HAP-1 (cell line): ENCODE measurements around the gene C15orf61.
A peak's percentile ranks its signal among the peaks of the same experiment; 100 is the strongest.

Experiments
- DNase-seq, 2 experiments: peaks; one replicate each; pipeline ENCODE4 v3.0.0-alpha.2; 2016 to 2020; ENCODE audit warnings: low spot score in 2 of 2
- H3K27me3 ChIP-seq: fragments of 250-450 bp; sonication (Bioruptor Pico); 2 replicates; pipeline ENCODE4 v1.5.1; 2020; ENCODE audit warnings: low read depth, mild to moderate bottlenecking, moderate library complexity
- H3K36me3 ChIP-seq: fragments of 250-450 bp; sonication (Bioruptor Pico); replicated peaks from 2 replicates; pipeline ENCODE4 v1.5.1; 2020; ENCODE audit warnings: mild to moderate bottlenecking
- H3K4me1 ChIP-seq: fragments of 250-450 bp; sonication (Bioruptor Pico); 2 replicates; pipeline ENCODE4 v1.5.1; 2020; ENCODE audit warnings: mild to moderate bottlenecking
- H3K4me3 ChIP-seq: fragments of 250-450 bp; sonication (Bioruptor Pico); 2 replicates; pipeline ENCODE4 v1.5.1; 2020; ENCODE audit warnings: mild to moderate bottlenecking, moderate library complexity
- H3K9me3 ChIP-seq: fragments of 250-450 bp; sonication (Bioruptor Pico); 2 replicates; pipeline ENCODE4 v1.5.1; 2020; ENCODE audit warnings: mild to moderate bottlenecking, moderate library complexity
- in situ Hi-C: fragments of 300-500 bp; cut with MboI; formaldehyde crosslinking; loops from 3 replicates; pipeline ENCODE4 v1.14.3; 2020; ENCODE audit warnings: low sequenced_read_pairs, inconsistent platforms, mixed read lengths

C15orf61 gene

DNA sequence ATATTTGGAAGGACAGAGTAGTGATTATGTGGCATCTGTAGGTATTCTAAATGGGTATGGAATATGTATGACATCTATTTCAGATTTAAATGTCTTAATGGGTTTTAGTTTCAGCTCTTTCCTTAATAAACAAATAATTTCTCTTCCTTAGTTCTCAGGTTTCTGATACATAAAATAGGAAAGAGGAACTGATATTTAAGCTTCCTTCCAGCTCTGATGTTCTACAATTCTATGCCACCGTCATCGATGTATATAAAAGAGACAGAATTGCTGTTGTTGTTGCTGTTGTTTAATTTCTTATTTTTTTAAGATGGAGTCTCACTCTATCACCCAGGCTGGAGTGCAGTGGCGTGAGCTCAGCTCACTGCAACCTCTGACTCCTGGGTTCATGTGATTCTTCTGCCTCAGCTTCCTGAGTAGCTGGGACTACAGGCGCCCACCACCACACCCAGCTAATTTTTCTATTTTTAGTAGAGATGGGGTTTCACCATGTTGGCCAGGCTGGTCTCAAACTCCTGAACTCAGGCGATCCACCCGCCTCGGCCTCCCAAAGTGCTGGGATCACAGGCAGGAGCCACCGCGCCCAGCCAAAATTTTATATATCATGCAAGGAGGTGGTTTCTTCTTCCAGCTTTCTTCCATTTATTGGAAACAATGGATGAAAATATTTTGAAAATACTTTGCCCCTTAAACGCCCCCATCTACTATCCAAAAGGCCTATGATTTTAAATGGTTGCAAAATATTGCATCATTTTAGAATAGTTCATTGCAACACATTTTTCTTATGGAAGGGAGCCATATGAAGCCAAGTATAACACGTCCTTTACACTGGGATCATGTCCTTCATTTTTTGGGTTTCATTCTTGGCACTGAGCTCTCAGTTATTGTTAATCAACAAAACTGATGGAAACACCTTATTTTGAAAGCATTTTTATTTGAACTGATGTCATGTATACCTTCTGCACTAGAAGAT lies 13.9 kb upstream of the C15orf61 start:
- Histone ChIP-seq H3K9me3 (no peaks in the 10 kb centered on the region), H3K27me3 (no peaks in the 10 kb centered on the region), H3K36me3 (no peaks in the 10 kb centered on the region), H3K4me3 (no peak overlapping the region), H3K4me1 (0 out of 2 replicates have a peak, but pooled peaks cover 3% of the 10 kb centered on the region)
- in situ Hi-C loops: no loop called here
- no peak for DNase-seq

DNA sequence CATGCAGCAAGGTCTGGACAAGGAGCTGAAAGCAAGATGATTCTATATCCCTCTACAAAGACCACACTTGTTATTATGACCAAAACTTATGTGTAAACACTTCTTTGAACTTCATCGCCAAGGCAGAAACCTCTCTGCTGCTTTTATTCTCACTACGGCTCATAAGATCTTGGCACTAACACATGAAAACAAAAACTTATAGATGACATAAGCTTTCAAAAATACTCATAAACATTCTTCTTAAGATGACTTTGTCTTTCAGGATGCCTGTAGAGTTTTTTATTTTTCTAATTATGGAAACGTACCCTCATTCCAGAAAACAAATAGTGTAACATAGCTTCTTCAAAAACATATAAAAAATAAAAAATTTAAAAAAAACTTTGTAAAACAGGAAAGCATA lies 12.5 kb upstream of the C15orf61 start:
- Histone ChIP-seq H3K27me3 (no peaks in the 10 kb centered on the region), H3K4me3 (no peak overlapping the region), H3K9me3 (no peaks in the 10 kb centered on the region), H3K36me3 (no peaks in the 10 kb centered on the region; the same call in 1 of the 2 replicates), H3K4me1 (0 out of 2 replicates have a peak, but pooled peaks cover 5% of the 10 kb centered on the region)
- in situ Hi-C loops: no loop called here
- no peak for DNase-seq

DNA sequence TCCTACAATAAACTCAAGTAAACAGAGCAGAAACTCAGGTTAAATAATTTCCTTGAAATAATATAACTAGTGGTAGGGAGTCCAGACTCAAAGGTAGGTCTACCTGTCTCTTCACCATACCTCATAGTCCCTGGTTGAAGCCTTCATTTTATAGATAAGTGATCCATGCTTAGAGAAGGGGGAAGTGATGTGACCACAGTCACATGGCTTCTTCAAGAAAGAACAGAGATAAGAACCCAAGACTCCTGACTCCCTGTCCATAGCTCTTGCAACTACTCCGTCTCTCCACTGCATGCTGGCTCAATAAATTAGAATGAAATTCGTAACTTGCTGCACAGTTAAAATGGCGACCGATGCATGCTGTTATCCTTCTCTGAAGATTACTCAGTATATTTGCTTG lies 11.0 kb upstream of the C15orf61 start:
- no peak for DNase-seq
- in situ Hi-C loops: no loop called here

DNA sequence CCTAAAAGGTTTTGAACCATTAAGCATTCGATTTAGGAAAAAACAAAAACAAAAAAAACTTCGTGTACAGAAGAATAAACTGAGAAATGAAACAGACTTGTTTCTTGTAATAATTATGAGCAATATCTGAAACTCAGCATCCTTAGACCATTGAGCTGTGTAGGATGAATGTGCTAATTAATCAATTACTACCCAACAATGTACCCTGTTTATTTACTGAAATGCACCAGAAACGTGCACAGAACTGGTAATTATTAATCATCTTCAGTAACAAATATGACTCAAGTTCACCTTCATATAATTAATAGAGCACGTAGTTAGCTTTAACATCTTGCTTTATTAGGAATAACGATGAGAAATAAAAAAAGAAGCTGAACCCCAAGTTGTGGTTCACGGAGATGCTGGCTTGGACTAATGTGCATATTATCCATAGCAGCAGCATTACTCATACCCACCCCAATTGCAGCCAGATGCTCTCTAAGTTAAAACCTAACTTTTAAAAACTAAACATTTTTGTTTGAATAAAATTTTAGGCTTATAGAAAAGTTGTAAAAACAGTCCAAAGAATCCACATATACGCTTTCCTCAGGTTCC lies 10.2 kb upstream of the C15orf61 start:
- in situ Hi-C loops: no loop called here
- DNase-seq: no peak

More for the DNA sequence above, 11.0 kb upstream of the C15orf61 start:
- H3K9me3 ChIP-seq: no peaks in the 10 kb centered on the region
- no peaks in the 10 kb centered on the region for H3K27me3 ChIP-seq
- 0 out of 2 replicates have a peak, but pooled peaks cover 5% of the 10 kb centered on the region for H3K4me1 ChIP-seq
- H3K4me3 ChIP-seq: no peak overlapping the region
- no peaks in the 10 kb centered on the region; the same call in 1 of the 2 replicates for H3K36me3 ChIP-seq

DNA sequence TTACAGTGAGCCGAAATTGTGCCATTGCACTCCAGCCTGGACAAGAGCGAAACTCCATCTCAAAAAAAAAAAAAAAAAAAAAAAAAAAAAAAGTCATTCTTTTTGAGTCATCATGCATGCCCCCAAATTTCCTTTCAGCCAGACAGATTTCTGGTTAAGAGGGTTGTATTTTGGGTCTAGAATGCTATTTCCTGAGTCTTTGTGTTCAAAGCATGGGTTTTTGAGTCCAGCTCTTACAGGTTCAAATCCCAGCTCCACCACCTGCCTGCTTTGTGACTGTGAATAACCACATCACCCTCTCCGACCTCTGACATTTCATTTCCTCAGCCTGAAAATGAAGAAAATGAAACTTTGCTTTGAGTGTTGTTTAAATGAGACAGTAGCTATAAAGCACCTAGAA lies 9.3 kb upstream of the C15orf61 start:
- Histone ChIP-seq H3K9me3 (no peaks in the 10 kb centered on the region), H3K27me3 (no peaks in the 10 kb centered on the region), H3K4me3 (no peak overlapping the region), H3K4me1 (0 out of 2 replicates have a peak, but pooled peaks cover 5% of the 10 kb centered on the region), H3K36me3 (no peaks in the 10 kb centered on the region; the same call in 1 of the 2 replicates)
- in situ Hi-C loops: no loop called here
- DNase-seq: no peak

More for the DNA sequence above, 10.2 kb upstream of the C15orf61 start:
- no peaks in the 10 kb centered on the region for H3K9me3 ChIP-seq
- no peak overlapping the region for H3K4me3 ChIP-seq
- no peaks in the 10 kb centered on the region for H3K27me3 ChIP-seq
- 0 out of 2 replicates have a peak, but pooled peaks cover 5% of the 10 kb centered on the region for H3K4me1 ChIP-seq
- H3K36me3 ChIP-seq: no peaks in the 10 kb centered on the region; the same call in 1 of the 2 replicates

DNA sequence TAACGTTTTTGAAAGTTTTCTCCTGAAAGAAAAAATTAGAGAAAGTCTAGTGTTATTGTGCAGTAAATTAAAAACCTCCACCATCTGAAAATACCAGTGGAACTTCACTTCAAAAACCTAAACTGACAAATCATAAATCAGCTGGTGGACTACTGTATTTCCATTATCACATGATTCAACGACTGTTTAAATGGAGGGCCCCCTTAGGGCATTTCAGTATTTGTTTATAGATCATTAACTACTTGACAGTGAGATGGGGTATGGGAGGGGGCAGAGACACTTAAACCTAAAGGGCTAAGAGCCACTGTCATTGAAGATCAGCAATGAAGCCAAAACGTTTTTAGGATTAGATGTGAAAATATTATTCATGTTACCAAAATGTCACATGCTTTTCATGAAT lies 8.8 kb upstream of the C15orf61 start:
- DNase-seq: peak; percentile 36 to 46
- Histone ChIP-seq H3K4me1 (0 out of 2 replicates have a peak, but pooled peaks cover 5% of the 10 kb centered on the region), H3K36me3 (no peaks in the 10 kb centered on the region; the same call in 1 of the 2 replicates), H3K9me3 (no peaks in the 10 kb centered on the region), H3K27me3 (no peaks in the 10 kb centered on the region), H3K4me3 (no peak overlapping the region)
- in situ Hi-C loops: no loop called here

DNA sequence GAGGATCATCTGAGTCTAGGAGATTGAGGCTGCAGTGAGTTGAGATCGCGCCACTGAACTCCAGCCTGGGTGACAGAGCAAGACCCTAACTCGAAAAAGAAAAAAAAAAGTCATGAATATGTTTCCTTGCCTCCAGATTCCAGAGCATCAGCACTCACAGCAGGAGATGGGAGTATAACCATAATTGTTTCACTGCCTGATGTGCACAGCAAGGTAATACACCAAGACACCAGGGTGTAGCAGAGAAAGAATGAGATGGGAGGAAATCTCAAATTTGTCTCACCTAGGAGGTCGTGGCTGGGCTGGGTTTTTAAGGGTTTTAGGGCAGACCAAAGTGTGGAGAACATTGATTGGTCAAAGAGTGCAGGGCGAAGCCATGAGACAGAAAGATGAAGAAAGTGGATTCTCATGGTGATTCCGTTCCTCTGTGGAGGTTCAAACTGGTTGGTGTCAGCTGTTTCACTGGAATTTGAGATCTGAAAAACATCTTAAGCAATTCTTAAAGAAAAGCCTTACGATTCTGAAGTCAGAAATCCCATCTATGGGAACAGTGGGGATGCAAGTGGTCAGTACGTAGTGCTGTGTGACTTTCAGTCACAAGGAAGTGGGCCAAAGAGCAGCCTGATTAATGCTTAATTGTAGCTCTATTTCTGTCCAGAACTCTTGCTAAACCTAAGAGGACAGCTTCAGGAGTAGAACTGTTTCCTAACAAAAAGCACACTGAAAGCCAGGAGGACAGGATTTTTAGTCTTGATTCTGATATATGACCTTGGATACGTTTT lies 7.8 kb upstream of the C15orf61 start:
- in situ Hi-C loops: no loop called here
- H3K27me3 ChIP-seq: no peaks in the 10 kb centered on the region
- H3K4me3 ChIP-seq: no peak overlapping the region
- no peaks in the 10 kb centered on the region for H3K9me3 ChIP-seq
- H3K4me1 ChIP-seq: 0 out of 2 replicates have a peak, but pooled peaks cover 5% of the 10 kb centered on the region
- no peak for DNase-seq
- H3K36me3 ChIP-seq: no peaks in the 10 kb centered on the region; the same call in 1 of the 2 replicates

DNA sequence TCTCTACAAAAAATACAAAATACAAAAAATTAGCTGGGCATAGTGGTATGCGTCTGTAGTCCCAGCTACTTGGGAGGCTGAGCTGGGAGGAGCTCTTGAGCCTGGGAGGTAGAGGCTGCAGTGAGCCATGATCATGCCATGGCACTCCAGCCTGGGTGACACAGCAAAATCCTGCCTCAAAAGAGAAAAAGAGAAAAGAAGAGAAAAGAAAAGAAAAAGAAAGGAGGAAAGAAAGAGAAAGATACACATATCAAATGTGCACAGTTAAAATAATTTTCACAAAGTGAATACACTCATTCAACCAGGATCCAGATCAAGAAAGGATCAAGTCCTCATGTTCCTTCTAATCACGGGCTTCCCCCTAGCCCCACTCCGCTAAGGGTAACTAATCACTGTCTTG lies 5.8 kb upstream of the C15orf61 start:
- H3K27me3 ChIP-seq: no peaks in the 10 kb centered on the region
- in situ Hi-C loops: no loop called here
- H3K9me3 ChIP-seq: no peaks in the 10 kb centered on the region
- H3K4me3 ChIP-seq: no peak overlapping the region
- H3K4me1 ChIP-seq: 0 out of 2 replicates have a peak, but pooled peaks cover 5% of the 10 kb centered on the region
- no peaks in the 10 kb centered on the region; the same call in 1 of the 2 replicates for H3K36me3 ChIP-seq
- no peak for DNase-seq

DNA sequence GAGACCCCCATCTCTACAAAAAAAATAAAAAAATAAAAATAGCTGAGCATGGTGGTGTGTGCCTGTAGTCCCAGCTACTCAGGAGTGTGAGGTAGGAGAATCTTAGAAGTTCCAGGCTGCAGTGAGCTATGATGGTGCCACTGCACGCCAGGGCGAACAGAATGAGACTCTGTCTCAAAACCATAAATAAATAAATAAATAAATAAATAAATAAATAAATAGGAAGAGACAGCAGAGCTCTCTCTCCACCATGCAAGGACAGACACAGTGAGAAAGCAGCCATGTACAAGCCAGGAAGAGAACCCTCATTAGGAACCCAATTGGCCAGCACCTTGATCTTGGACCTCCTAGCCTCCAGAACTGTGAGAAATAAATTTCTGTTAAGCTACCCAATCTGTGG lies 5.4 kb upstream of the C15orf61 start:
- Histone ChIP-seq H3K36me3 (no peaks in the 10 kb centered on the region; the same call in 1 of the 2 replicates), H3K27me3 (no peaks in the 10 kb centered on the region), H3K4me3 (no peak overlapping the region), H3K9me3 (no peaks in the 10 kb centered on the region), H3K4me1 (peaks cover 9% of the 10 kb centered on the region)
- in situ Hi-C loops: no loop called here
- DNase-seq: no peak

DNA sequence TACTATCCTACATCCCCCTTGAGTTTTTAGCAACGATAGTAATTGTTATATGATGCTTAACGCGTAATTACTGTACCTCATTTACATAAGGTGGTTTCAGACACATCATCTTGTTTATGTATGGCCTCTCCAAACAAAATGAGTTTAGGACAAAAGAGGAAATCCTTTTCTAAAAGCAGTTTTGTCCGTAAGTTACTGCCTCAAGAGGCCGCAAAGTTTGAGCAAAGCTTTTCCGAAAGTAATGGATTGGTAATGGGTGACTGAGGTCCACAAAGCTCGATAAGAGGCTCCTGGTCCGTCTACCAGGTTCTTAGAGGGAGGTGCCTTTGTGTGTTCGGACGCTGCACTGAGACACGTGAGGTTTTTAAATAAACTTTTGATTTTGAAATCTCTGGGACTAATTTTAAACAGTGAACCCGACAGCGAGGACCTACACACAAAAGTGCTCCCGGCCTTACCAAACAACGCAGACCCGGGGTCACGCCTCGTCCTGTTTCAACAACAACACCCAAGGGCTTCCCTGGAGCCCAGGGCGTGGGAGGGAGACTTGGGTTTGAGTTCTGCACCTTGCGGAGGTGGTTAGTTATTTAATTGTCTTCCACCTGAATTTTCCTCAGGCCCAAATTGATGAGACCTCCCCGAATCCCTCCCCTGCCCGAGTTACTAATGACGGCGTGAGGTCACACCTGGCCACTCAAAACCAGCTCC lies 456 bp upstream of the C15orf61 start:
- H3K4me1 ChIP-seq: peaks cover 26% of the 10 kb centered on the region
- no peaks in the 10 kb centered on the region for H3K9me3 ChIP-seq
- in situ Hi-C loops: no loop called here
- no peaks in the 10 kb centered on the region for H3K27me3 ChIP-seq
- peak overlapping the region; percentile 53 for H3K4me3 ChIP-seq
- no peaks in the 10 kb centered on the region for H3K36me3 ChIP-seq
- DNase-seq: peak in 1 of 2 experiments; percentile 47

DNA sequence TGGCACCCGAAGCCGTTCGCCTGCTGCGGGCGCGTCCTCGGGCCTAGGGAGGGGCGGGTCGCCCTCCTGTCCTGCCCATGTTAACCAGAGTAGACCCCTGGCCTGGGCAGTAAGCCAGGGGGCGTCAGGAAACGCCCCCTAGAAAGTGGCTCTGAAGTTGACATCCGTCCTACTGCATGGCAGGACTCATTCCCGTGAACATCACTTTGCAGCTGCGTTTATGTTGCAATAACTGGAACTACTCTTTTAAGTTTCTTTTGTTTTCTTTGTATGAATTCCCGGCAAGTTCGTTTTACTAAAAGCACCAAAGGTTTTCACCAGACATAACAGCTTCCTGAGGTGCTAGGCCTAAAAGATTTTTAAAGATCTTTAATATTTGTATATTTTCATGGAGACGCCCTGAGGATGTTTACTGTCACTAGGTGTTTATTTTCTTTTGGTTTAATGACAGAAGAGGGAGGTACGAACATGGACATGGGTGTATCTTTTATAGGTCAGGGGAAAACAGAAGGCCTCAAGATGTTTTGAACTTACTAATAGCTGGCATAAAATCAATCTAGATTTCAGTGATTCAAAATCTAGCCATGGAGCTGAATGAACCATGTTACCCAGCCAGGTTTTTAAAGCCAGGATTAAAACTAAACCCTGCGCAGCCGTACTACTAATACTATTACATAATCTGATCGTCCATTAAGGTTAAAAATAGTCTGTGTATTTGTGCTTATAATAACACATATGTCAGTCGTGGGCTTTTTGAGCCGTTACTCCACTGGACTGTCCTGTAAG lies 1.0 kb downstream of the C15orf61 start:
- Histone ChIP-seq H3K9me3 (no peaks in the 10 kb centered on the region), H3K4me1 (peaks cover 26% of the 10 kb centered on the region), H3K36me3 (peaks cover 2% of the 10 kb centered on the region; the same call in 1 of the 2 replicates), H3K4me3 (peak overlapping the region; percentile 53), H3K27me3 (no peaks in the 10 kb centered on the region)
- peak; percentile 32 to 45 for DNase-seq
- in situ Hi-C loops: no loop called here

DNA sequence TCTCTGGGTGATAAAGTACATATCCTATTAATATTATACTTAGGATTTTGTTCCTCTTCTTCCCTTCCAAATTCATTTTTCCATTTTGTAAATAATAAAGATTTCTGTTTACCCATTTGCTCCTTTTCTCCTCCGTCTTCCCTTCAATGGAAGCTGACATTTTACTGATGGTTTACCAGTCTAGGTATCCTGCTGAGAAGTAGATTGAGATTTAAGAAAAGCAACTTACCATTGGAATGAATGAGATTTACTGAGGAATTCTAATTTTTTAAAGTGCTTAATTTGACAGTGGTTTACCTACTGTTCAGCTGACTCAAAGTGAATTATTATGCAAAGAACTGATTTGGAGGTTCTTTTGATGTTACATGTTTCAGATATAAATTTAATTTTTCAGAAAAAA lies 2.4 kb downstream of the C15orf61 start:
- DNase-seq: peak in 1 of 2 experiments; percentile 34
- Histone ChIP-seq H3K4me3 (peak overlapping the region; percentile 53), H3K9me3 (no peaks in the 10 kb centered on the region), H3K36me3 (peaks cover 5% of the 10 kb centered on the region; the same call in 1 of the 2 replicates), H3K27me3 (no peaks in the 10 kb centered on the region), H3K4me1 (peaks cover 36% of the 10 kb centered on the region)
- in situ Hi-C loops: no loop called here
